Esophagus mucosa (tissue), 1 donor: ENCODE data around the gene FAM187B. TPM values are rescaled to one million over a fixed set of nuclear protein-coding genes. Genes with fewer than 3 reads are reported as not detected.

Experiments
- total RNA-seq: library from RNA; stranded (reverse); gene quantifications from one replicate; pipeline ENCODE4 v1.2.4, GENCODE V29; 2023
- donor health status: DM: yes; HTN: yes; CAD: no.

FAM187B gene
- total RNA-seq, 1 donor from 2014 or later, result not detected

Other genes with a start within 250 kb of the FAM187B start
- gene GRAMD1A, start 228.4 kb downstream of the FAM187B start, total RNA-seq, result 11.8 TPM
- gene SCN1B, start 198.3 kb downstream of the FAM187B start, total RNA-seq, result 0.88 TPM
- gene HPN, start 187.0 kb downstream of the FAM187B start, total RNA-seq, result not detected
- gene FXYD3, start 112.9 kb downstream of the FAM187B start, total RNA-seq, result 736 TPM
- gene LGI4, start 93.7 kb downstream of the FAM187B start, total RNA-seq, result 1.4 TPM
- 2.1 TPM for gene FXYD1, start 89.9 kb downstream of the FAM187B start, total RNA-seq
- not detected for gene FXYD7, start 85.5 kb downstream of the FAM187B start, total RNA-seq
- 114 TPM for gene FXYD5, start 74.0 kb downstream of the FAM187B start, total RNA-seq
- 66.6 TPM for gene LSR, start 20.3 kb upstream of the FAM187B start, total RNA-seq
- 72.3 TPM for gene USF2, start 40.2 kb upstream of the FAM187B start, total RNA-seq
- not detected for gene HAMP, start 53.8 kb upstream of the FAM187B start, total RNA-seq
- not detected for gene MAG, start 63.4 kb upstream of the FAM187B start, total RNA-seq
- gene CD22, start 100.4 kb upstream of the FAM187B start, total RNA-seq, result 2.5 TPM
- not detected for gene FFAR1, start 119.2 kb upstream of the FAM187B start, total RNA-seq
- not detected for gene FFAR3, start 129.7 kb upstream of the FAM187B start, total RNA-seq
- gene GPR42, start 142.3 kb upstream of the FAM187B start, total RNA-seq, result not detected
- 1.8 TPM for gene FFAR2, start 219.5 kb upstream of the FAM187B start, total RNA-seq